Endothelial cell of umbilical vein (primary cell): Measurements from ENCODE around the gene SPART. TPM values are rescaled to one million over a fixed set of nuclear protein-coding genes. Genes with fewer than 3 reads are reported as not detected.

Experiments
- BruUV-seq: library from RNA; stranded (reverse); fragments of 400-500 nt; replicated peaks from 2 replicates; lab custom pipeline; 2021; lab: Mats Ljungman, UMichigan
- CTCF ChIA-PET: fragments of 300-600, 350-600 bp; sonication (Branson Sonifier 250); formaldehyde crosslinking; loops from one replicate; lab custom pipeline; 2021; ENCODE audit warnings: antibody characterized with exemption, inconsistent platforms; lab: Charles Lee
- POLR2A ChIA-PET: fragments of 300-600, 350-600 bp; sonication (Branson Sonifier 250); formaldehyde crosslinking; loops from one replicate; lab custom pipeline; 2021; ENCODE audit warnings: antibody characterized with exemption, inconsistent platforms; lab: Charles Lee
- DNase-seq: peaks from one replicate; pipeline ENCODE4 v3.0.0-alpha.2; 2011; ENCODE audit warnings: low read depth, low spot score
- FAIRE-seq: peaks from 2 replicates; lab custom pipeline; 2011; peaks lifted over from hg19 to GRCh38; lab: Jason Lieb, UNC
- H2AFZ ChIP-seq: 2 replicates; pipeline ENCODE4 v1.6.0; 2012; ENCODE audit warnings: low read depth, low read length, control low read depth, inconsistent platforms
- H3K27ac ChIP-seq: 2 replicates; pipeline ENCODE4 v1.5.1; 2011; ENCODE audit warnings: low read depth, mild to moderate bottlenecking, control low read depth, low read length, moderate library complexity; ENCODE audit not compliant: insufficient read depth
- H3K27me3 ChIP-seq, 2 experiments: 2 replicates each; pipeline versions ENCODE4 v1.6.0 to v1.6.1; 2011; ENCODE audit warnings: low read length in 2 of 2, mixed read lengths in 1 of 2; ENCODE audit not compliant: control insufficient read depth in 2 of 2, insufficient read depth in 2 of 2
- H3K36me3 ChIP-seq, 2 experiments: 2 replicates in 1 of 2; 3 replicates in 1 of 2; pipeline ENCODE4 v1.5.1; 2011; ENCODE audit warnings: low read length in 2 of 2, mild to moderate bottlenecking in 1 of 2, moderate library complexity in 1 of 2; ENCODE audit not compliant: control insufficient read depth in 2 of 2, insufficient read depth in 2 of 2; ENCODE audit errors: extremely low read depth in 1 of 2
- H3K4me1 ChIP-seq: 3 replicates; pipeline ENCODE4 v1.5.1; 2011; ENCODE audit warnings: mild to moderate bottlenecking, low read length; ENCODE audit not compliant: control insufficient read depth, insufficient read depth; ENCODE audit errors: extremely low read depth
- H3K4me2 ChIP-seq: 2 replicates; pipeline ENCODE4 v1.6.1; 2011; ENCODE audit warnings: low read length, control low read depth, mixed read lengths; ENCODE audit not compliant: insufficient read depth
- H3K4me3 ChIP-seq, 3 experiments: fragments of 200-600 bp in 1 of 3; sonication (generic), shearing (Covaris generic) in 1 of 3; replicated peaks in 1 of 3; 2 replicates each; pipeline ENCODE4 v1.5.1; 2011 to 2016; ENCODE audit warnings: control low read depth in 3 of 3, low read length in 3 of 3, mild to moderate bottlenecking in 2 of 3, inconsistent platforms in 1 of 3, low read depth in 1 of 3, moderate library complexity in 1 of 3; ENCODE audit not compliant: insufficient read depth in 1 of 3
- H3K79me2 ChIP-seq: 2 replicates; pipeline ENCODE4 v1.6.0; 2012; ENCODE audit warnings: low read length, inconsistent platforms; ENCODE audit not compliant: control insufficient read depth, insufficient read depth
- H3K9ac ChIP-seq: replicated peaks from 2 replicates; pipeline ENCODE3; 2011; ENCODE audit warnings: low read length, control low read depth; ENCODE audit not compliant: insufficient read depth; ENCODE audit errors: extremely low read depth
- H3K9me1 ChIP-seq: replicated peaks from 3 replicates; pipeline ENCODE4 v1.6.0; 2011; ENCODE audit warnings: mild to moderate bottlenecking, low read length; ENCODE audit not compliant: control insufficient read depth, insufficient read depth; ENCODE audit errors: extremely low read depth
- H3K9me3 ChIP-seq: replicated peaks from 2 replicates; pipeline ENCODE4 v1.5.1; 2012; ENCODE audit warnings: low read length, inconsistent platforms; ENCODE audit not compliant: control insufficient read depth, insufficient read depth
- H4K20me1 ChIP-seq: replicated peaks from 2 replicates; pipeline ENCODE3; 2011; ENCODE audit warnings: mild to moderate bottlenecking, low read length; ENCODE audit not compliant: control insufficient read depth, insufficient read depth; ENCODE audit errors: extremely low read depth
- CTCF ChIP-seq, 2 donors: IDR thresholded peaks; 1 replicate in 1 of 2; 2 replicates in 1 of 2; pipeline ENCODE4 v1.5.1; 2011; ENCODE audit warnings: low read length in 2 of 2, mild to moderate bottlenecking in 2 of 2, moderate library complexity in 2 of 2, control low read depth in 1 of 2, inconsistent platforms in 1 of 2, low read depth in 1 of 2; ENCODE audit not compliant: insufficient read depth in 1 of 2; ENCODE audit errors: extremely low read depth in 1 of 2
- EZH2 ChIP-seq: IDR thresholded peaks from 2 replicates; pipeline ENCODE4 v1.6.1; 2012; ENCODE audit warnings: borderline replicate concordance, low read depth, mild to moderate bottlenecking, moderate library complexity, low read length, inconsistent platforms; ENCODE audit not compliant: severe bottlenecking
- FOS ChIP-seq: IDR thresholded peaks from 2 replicates; pipeline ENCODE4 v1.6.1; 2011; ENCODE audit warnings: mild to moderate bottlenecking, low read length, moderate library complexity, borderline replicate concordance; ENCODE audit not compliant: insufficient read depth
- GATA2 ChIP-seq: IDR thresholded peaks from 2 replicates; pipeline ENCODE4 v1.7.0; 2011; ENCODE audit warnings: low read depth, mild to moderate bottlenecking, moderate library complexity, mixed read lengths, low read length; ENCODE audit not compliant: insufficient read length, insufficient read depth
- JUN ChIP-seq: IDR thresholded peaks from 2 replicates; pipeline ENCODE4 v1.6.1; 2011; ENCODE audit warnings: borderline replicate concordance, low read depth; ENCODE audit not compliant: insufficient read length, insufficient read depth
- MAX ChIP-seq: IDR thresholded peaks from 2 replicates; pipeline ENCODE4 v1.6.1; 2011; ENCODE audit not compliant: insufficient read depth, insufficient read length
- MYC ChIP-seq: IDR thresholded peaks from one replicate; pipeline ENCODE4 v1.6.1; 2011; ENCODE audit warnings: mild to moderate bottlenecking, low read depth, low read length
- POLR2A ChIP-seq: IDR thresholded peaks from 2 replicates; pipeline ENCODE4 v1.6.1; 2012; ENCODE audit warnings: low read depth, mild to moderate bottlenecking, control low read depth, low read length
- POLR2AphosphoS5 ChIP-seq: IDR thresholded peaks from 2 replicates; pipeline ENCODE4 v1.6.1; 2012; ENCODE audit warnings: low read depth, mild to moderate bottlenecking, control low read depth, low read length, moderate library complexity; ENCODE audit not compliant: insufficient read depth
- dilution Hi-C: fragments of 300-500 bp; cut with MboI; formaldehyde crosslinking; loops from one replicate; pipeline ENCODE4 v1.15.0; 2019; ENCODE audit warnings: low sequenced_read_pairs; ENCODE audit not compliant: extremely low pct_ligation_motif_present
- intact Hi-C: fragments of 100-400 bp; cut with micrococcal nuclease; formaldehyde crosslinking; loops from one replicate; pipeline ENCODE4 v1.10.0; 2022
- polyA plus RNA-seq, 4 experiments: library from polyadenylated mRNA; depleted of rRNA in 3 of 4; stranded (reverse) in 3 of 4; unstranded in 1 of 4; fragments of >200 nt; gene quantifications; 2 replicates each; pipeline versions ENCODE4 v1.2.1 to v1.2.3, GENCODE V29; 2011 to 2012; ENCODE audit warnings: missing spikeins in 1 of 4
- total RNA-seq: library from RNA; stranded (reverse); gene quantifications from 2 replicates; pipeline ENCODE4 v1.2.3, GENCODE V29; 2021

SPART gene
- total and polyA plus RNA-seq, 2 donors (not counting 3 experiments of a cell fraction or from before 2014, with no cell fraction given) = 40.8 to 73.6 TPM

- no peak overlapping the region for H3K27ac ChIP-seq
- no peaks in the 10 kb centered on the region for H3K79me2 ChIP-seq
- intact Hi-C loops (no loop called here), dilution Hi-C loops (no loop called here)
- CTCF ChIA-PET = interaction anchor here (0.7 to 1.0 kb wide), 2 partner anchors 8 to 367 kb away, joined by 3 to 4 read pairs; no protein-coding TSS in a partner anchor
- no peaks in the 10 kb centered on the region for H3K36me3 ChIP-seq
- H3K4me2 ChIP-seq = no peak overlapping the region
- H3K9ac ChIP-seq = no peak overlapping the region
- POLR2A ChIA-PET = no interaction called here
- H3K4me3 ChIP-seq = no peak overlapping the region
- FAIRE-seq (no peak), DNase-seq (no peak)
- H3K9me3 ChIP-seq = no peaks in the 10 kb centered on the region
- no peaks in the 10 kb centered on the region for H3K9me1 ChIP-seq
- H4K20me1 ChIP-seq = no peaks in the 10 kb centered on the region
- H3K27me3 ChIP-seq = no peaks in the 10 kb centered on the region
- no peak overlapping the region for H2AFZ ChIP-seq
- no peaks in the 10 kb centered on the region for H3K4me1 ChIP-seq
- TF ChIP-seq MAX (no peak), EZH2 (no peak), GATA2 (no peak), CTCF (IDR thresholded peaks at IDR 0.05; ENCODE audit: extremely low read depth in 1 of 2, insufficient read depth in 1 of 2, low read depth in 1 of 2, low read length in 2 of 2) (no peak), POLR2AphosphoS5 (no peak), POLR2A (no peak), FOS (no peak), MYC (no peak), JUN (no peak)
- no TSS peak for BruUV-seq
Observed at GRCh38 chr13:36369268-36370107, 23.3 kb upstream of the SPART start.
